Uterus (tissue), 2 donors: ENCODE results near the gene FCER1G.

Experiments used
- POLR2A ChIP-seq, 2 donors: fragments of 450-650 bp; IDR thresholded peaks; one replicate each; pipeline ENCODE4 v1.6.1; 2016; ENCODE audit warnings: antibody characterized with exemption in 2 of 2, mild to moderate bottlenecking in 1 of 2, moderate library complexity in 1 of 2
- TF ChIP-seq, protein P1 (sequence below), 4 experiments: fragments of 200-600 bp in 2 of 4; fragments of 450-650 bp in 2 of 4; sonication (generic) in 2 of 4; IDR thresholded peaks; one replicate each; pipeline ENCODE4 v1.5.1; 2016 to 2019; ENCODE audit warnings: antibody characterized with exemption in 4 of 4, mild to moderate bottlenecking in 2 of 4, moderate library complexity in 1 of 4

DNA sequence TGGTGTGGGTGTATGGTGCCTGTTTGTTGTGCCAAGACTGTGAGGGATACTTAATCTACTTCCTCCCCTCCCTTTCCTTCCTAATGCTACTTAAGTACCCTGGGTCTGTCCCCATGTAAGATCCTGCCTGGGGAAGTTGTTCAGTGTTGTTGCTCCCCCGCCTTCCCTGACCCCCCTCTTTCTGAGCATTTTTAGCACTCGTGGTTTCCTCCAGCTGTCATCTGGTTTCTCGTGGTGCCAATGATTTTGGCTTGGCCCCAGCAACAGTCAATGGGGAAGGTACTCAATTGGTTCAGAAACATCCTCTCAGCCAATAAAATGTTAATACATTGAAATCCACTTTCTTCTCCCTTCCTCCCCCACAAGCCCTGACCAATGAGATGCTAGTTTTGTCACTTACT is 29.8 kb upstream of the FCER1G start:
- TF ChIP-seq, protein P1, sequence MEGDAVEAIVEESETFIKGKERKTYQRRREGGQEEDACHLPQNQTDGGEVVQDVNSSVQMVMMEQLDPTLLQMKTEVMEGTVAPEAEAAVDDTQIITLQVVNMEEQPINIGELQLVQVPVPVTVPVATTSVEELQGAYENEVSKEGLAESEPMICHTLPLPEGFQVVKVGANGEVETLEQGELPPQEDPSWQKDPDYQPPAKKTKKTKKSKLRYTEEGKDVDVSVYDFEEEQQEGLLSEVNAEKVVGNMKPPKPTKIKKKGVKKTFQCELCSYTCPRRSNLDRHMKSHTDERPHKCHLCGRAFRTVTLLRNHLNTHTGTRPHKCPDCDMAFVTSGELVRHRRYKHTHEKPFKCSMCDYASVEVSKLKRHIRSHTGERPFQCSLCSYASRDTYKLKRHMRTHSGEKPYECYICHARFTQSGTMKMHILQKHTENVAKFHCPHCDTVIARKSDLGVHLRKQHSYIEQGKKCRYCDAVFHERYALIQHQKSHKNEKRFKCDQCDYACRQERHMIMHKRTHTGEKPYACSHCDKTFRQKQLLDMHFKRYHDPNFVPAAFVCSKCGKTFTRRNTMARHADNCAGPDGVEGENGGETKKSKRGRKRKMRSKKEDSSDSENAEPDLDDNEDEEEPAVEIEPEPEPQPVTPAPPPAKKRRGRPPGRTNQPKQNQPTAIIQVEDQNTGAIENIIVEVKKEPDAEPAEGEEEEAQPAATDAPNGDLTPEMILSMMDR (IDR thresholded peaks at IDR 0.05): no peak
- TF ChIP-seq POLR2A (IDR thresholded peaks at IDR 0.05): no peak
